GM21381 (cell line): Measurements from ENCODE around the gene NGEF.
"Not testable (repeated sequence)": the region's sequence is repeated elsewhere in the genome, so short reads cannot be mapped to it uniquely, and the experiment has no call there.

ENCODE experiments used
- ATAC-seq: cut with Tn5 transposase; IDR thresholded peaks from one replicate; pipeline ENCODE4 v1.9.1; 2021; ENCODE audit warnings: mild to moderate bottlenecking, moderate library complexity; ENCODE audit not compliant: unreplicated experiment

NGEF gene

DNA sequence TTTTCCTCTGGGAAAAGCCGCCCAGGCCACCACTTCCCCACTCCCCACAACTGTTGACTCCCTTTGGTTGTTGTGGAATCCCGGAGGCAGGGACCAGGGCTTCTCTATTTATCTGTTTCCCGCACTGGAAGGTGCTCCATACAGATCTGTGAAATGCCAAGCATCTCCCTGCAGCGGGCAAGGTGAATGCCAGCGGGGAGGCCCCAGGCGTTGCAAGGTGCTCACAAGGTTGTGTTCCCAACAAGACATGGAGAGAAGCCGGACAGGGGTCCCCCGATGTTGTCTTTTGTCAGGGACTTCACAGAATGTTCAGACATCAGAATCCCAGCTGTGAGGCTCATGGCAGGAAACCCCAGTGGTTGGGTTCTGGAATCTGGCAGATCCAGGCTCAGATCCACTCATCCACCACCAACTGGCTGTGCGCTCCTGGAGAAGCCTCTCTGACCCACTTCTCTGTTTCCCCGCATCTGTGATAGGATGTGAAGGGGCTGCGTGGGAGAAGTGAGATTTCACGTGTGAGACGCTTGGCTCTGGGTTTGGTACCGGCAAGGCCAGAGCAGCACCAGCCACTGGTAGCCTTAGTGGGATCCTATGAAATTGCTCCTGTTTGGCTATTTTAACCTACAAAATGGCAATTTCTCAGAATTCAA lies 10.8 kb upstream of the NGEF start:
- ATAC-seq, result no peak

DNA sequence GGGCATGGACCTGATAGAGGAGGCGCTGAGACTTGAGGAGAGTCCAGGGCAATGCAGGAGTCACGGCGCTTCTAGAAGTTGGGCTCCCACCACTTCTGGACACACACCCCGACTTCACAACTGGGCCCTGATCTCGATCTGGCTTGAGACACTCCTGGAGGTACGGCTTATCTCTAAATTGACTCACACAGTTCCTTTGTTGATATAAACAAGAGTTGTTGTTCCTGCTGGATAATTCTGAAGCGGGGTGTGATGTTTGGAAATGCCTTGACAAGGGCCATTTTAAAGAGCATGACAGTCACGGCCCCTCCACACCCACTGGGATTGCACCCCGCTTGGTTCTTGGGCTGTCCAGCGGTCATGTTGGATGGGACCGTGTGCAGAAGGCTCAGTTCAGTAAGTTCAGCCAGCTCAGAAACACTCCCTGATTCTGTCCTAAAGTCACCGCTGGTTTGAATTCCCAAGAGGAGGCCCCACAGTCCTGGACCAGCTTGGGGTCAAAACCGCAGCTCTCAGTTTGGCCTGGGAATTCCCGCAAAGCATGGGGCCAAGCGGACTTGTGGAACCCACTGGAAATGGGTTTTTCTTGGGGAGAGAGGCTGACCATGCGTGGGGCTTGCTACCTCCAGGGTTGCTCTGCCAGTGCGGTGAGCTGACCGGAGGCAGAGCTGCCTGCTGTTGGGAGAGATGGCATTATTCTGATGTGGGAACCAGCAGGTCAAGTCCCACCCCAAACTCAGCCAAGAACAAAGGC lies 10.1 kb upstream of the NGEF start:
- no peak for ATAC-seq

DNA sequence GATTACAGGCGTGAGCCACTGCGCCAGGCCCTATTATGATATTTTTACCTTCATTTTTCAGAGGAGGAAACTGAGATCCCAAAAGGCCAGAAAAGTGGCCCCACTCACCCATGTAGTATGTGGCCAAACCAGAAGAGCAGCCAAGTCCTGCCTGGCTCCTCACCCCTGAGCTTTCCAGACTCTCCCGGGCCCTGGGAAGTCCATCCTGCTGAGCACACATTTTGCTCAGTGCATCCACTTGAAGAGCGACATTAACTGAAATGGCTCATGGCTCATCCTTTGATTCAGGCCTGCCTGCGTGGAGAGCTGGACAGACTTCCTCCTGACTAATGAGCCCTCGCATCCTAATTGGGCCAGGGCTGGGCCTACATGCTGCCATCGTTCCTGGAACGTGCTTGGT lies 9.5 kb upstream of the NGEF start:
- ATAC-seq, result no peak

DNA sequence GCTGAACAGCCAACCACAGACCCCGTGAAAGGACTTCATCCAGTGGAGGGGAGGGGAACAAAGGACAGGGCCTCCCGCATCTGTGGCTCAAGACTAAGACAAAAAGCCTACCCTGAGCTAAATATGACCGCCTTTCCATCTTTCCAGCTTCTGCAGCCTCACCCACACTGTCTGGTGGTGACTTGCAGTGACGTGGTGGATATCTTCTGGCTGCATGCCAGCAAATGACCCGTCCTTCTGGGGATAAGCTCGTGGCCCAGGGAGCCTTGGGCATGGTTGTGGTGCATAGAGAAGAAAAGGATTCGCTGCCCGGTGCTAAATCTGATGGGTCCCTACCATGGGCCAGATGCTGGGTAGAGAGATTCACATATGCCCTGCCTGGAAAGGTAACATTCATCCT lies 8.7 kb upstream of the NGEF start:
- no peak for ATAC-seq

DNA sequence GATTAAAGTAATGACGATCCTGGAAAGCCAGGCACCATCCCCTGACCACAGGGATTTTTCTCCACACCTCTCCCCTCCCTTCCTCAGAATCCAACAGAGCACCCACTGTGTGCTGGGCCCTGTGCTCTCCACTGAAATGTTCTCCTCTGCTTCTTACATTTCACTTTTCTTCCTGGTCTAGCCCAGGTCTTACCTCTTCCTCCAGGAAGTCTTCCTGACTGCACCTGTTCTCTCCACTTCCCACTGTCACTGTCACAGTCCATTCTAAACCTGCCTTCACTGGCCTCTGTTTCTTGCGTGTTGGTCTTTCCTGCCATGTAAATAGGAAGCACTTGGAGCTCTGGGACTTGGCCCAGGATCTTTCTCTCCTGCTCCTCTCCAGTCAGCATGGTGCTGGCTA lies 7.4 kb upstream of the NGEF start:
- ATAC-seq, result no peak

DNA sequence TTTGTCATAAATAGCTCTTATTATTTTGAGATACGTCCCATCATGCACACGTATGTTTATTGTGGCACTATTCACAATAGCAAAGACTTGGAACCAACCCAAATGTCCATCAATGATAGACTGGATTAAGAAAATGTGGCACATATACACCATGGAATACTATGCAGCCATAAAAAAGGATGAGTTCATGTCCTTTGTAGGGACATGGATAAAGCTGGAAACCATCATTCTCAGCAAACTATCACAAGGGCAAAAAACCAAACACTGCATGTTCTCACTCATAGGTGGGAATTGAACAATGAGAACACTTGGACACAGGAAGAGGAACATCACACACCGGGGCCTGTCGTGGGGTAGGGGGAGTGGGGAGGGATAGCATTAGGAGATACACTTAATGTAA lies 6.6 kb upstream of the NGEF start:
- not testable (repeated sequence) for ATAC-seq

DNA sequence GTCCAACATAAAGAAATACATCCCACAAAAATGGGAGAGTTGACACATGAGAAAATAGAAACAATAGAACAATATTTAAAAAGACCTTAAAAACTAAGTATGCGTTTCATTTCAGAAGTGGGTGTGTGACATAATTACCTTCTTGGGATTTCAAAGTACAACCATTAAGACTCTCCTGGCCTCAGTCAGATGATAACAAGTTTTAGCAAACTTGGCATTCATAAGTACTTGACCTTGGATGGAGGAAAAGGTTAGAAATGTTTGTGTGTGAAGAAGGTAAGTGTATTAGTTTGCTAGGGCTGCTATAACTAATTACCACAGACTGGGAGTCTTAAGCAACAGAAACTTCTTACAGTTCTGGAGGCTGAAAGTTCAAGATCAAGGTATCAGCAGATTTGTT lies 4.9 kb upstream of the NGEF start:
- ATAC-seq, result no peak

DNA sequence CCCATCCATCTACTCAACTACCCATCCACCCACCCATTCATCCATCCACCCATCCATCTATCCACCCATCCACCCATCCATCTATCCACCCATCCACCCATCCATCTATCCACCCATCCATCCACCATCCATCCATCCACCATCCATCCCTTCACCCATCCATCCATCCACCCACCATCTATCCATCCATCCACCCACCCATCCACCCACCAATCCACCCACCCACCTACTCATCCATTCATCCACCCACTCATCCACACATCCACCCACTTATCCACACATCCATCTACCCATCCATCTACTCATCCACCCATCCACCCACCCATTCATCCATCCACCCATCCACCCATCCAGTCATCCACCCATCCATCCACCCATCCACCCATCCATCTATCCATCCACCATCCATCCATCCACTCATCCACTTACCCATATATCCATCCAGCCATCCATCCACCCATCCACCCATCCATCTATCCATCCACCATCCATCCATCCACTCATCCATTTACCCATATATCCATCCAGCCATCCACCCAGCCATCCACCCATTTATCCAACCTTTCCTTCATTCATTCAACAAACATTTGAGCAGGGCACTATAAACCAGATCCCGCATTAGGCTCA lies 2.1 kb upstream of the NGEF start:
- no peak for ATAC-seq

DNA sequence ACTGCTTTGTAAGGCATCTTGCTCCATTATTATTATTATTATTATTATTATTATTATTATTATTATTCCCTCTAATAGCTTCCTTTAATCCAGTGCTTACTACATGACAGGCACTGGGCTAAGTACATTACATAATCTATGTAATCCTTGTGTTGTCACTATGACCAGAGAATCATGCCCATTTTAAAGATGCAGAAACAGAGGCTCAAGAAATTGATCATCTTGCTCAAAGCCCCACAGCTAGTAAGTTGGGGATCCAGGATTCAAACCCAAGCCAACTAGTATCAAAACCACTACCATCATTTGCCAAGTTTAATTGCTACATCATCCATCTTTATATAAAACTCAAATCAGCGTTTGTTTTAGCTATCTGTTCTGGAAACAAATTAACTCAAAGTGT lies 594 bp upstream of the NGEF start:
- no peak for ATAC-seq

DNA sequence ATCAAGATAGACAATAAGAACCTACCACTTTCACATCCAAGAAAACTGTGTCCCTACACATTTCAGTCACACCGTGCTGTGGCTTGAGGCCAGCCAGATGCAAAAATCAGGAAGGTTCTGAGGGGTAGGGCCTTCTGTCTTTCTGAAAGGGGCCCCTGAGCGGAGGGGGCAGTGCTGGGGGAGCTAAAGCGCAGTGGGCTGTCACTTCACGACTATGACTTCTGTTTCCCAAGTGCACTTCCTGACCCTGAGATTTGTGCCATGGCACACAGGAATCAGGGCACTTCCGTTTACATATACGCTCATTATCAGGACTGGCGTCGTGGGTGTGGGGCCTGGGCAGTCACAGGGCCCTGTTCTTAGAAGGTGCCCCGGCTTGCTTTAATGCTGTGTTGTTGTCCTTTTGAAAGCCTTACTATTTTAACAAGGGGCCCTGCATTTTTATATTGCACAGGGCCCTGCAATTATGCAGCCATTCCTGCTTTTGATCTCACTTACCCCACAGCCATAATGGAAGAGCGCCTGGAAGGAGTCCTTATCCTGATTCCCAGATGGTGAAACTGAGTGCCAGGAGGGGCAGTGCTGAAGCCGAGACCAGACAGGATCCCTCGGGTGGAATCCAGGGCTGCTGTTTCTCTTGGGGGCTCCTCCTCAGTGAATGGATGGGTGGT lies 620 bp downstream of the NGEF start:
- no peak for ATAC-seq

DNA sequence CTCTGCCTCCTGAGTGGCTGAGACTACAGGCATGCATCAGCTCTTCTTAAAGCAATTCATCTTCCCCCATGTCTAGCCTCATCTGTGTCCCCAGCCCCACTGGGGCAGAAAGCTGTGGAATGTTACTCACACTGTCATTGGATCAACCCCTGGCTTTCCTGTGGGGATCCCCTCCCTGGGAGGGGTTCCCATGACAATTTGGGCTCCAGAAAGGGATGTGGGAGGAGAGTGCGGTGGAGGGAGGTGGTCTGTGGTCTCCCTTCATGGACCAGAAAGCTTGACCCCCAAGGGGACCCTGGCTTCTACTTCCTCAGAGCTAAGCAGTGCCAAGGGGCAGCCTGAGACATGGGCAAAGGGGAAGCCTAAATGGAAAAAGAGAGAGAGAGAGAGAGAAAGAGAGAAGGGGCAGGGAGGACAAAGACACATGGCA lies 1.3 kb downstream of the NGEF start:
- ATAC-seq, result no peak

DNA sequence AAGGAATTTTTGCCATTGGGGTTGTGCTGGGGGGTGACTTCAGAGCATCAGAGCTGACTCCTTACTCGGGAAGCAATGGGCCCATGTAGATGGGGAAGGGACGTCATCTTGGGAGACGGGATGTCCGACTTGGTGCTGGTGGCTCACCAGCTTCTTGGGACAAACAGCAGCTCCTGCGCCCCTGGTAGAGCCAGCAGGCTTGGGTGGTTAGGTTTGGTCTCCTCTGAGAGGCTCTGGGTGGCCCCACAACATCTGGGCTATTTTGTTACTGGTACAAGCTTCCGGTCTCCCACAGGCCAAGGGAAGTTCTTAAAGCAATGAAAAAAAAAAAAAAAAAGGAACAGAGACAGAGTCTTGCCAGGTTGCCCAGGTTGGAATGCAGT lies 1.8 kb downstream of the NGEF start:
- no peak for ATAC-seq

DNA sequence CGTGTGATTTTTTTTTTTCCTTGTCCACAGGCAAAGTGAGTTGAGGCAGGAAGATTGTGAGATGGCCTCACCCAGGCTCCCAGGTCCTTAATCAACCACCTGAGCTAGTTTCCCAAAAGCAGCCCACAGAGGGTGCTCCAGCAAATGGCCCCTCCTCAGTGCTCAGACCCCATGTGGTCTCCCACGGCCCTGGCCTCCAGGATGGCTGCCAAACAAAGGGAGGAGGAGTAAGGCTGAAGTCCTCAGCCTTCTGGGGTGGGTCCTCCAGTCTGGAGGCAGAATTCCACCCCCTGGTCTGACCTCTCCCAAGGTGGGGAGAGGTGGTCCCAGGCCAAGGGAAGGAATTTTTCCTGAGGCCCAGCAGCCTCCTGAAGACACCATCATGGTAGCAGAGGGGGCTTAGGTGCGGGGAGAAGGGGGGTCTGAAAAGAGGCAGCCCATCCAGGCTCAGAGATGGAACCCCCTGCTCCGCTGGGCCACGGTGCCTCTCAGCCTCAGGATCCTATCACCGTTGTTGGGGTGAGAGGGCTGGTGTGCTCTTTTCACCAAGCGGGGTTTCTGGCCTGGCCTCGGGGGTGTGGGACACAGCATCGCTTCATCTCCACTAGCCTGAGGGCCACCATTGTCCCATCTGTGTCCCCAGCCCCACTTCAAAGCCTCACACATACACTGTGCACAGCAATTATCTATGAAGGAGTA lies 2.3 kb downstream of the NGEF start:
- ATAC-seq, result no peak

DNA sequence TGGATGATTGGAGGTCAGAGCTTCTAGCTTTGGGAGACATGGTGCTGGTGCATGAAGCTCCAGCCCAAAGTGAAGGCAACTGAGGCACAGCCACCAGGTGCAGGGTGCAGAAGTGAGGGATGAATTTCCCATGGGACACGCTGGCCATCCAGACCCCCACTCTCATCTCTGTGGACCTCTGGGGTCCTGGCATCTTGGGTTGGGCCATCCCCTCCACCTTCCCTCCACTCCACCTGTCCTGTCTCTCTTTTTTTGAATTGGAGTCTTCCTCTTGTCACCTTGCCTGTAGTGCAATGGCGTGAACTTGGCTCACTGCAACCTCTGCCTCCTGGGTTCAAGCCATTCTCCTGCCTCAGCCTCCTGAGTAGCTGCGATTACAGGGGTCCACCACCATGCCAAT lies 3.4 kb downstream of the NGEF start:
- no peak for ATAC-seq

DNA sequence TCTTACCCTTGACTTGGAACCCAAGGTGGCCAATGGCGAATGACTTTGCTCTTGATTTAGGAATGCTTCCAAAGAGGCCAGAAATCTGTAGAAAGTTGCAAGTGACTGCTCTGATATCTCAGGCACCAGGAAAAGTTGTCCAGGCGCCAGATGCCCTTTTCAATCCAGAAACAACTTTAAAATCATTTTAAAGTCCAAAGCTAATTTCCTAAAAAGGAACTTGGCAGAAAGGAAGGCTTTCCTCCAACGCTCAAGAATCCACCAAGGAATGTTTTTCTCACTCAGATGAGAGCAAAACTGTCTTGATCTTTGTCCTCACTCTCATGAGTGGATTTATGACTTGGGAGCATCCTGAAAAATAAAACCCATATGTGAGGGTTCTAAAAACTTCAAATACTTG lies 5.3 kb downstream of the NGEF start:
- ATAC-seq, result no peak

DNA sequence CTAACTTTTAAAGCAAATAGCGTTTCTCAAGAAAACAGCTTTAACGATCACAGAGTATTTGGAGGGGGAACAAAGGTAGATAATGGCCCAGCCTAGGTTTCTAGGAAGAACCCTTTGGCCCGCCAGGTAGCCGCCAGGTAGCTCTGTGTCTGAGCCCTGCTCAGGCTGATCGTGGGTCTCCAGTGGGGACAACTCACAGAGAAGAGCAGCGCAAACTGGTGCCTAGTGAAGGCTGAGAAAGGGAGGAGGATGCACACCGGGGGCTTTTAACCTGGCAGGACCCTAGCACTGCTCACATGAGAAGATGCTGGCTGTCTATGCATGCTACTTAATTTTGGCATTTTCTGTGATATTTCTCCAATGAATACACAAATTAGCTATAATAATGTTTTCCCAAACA lies 5.8 kb downstream of the NGEF start:
- ATAC-seq, result no peak

DNA sequence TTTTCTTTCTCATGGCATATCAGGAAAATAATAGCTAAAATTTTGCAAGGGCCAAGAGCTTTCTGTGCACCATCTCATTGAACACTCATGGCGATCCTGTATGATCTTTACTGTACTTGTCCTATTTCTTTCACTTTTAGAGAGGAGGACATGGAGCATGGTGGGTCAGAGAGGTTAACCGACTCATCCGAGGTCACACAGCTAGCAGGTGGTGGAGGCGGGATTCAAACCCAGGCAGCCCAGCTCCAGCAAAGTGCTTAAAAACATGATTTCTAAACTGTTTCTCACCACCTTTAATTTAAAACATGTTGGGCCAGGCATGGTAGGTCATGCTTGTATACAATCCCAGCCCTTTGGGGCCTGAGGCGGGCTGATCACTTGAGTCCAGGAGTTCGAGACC lies 6.4 kb downstream of the NGEF start:
- no peak for ATAC-seq

DNA sequence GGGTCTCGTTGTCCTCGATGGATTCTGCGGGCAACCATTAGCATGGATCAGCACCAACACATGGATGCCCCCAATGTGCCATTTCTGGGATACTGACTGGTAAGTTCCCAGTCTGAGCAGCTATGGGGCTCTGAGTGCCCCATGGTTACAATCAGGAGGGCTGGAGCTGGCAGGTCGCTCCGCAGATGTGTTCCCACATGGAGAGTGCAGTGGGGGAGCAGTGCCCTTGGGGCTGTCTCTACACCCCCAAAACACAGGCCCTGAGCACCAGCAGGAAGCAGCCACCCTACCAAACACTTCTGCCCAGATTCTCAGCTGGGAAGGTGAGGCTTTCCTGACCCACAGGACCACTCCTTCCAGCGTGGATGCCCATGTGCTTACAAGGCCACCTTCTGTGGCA lies 8.0 kb downstream of the NGEF start:
- ATAC-seq, result no peak

DNA sequence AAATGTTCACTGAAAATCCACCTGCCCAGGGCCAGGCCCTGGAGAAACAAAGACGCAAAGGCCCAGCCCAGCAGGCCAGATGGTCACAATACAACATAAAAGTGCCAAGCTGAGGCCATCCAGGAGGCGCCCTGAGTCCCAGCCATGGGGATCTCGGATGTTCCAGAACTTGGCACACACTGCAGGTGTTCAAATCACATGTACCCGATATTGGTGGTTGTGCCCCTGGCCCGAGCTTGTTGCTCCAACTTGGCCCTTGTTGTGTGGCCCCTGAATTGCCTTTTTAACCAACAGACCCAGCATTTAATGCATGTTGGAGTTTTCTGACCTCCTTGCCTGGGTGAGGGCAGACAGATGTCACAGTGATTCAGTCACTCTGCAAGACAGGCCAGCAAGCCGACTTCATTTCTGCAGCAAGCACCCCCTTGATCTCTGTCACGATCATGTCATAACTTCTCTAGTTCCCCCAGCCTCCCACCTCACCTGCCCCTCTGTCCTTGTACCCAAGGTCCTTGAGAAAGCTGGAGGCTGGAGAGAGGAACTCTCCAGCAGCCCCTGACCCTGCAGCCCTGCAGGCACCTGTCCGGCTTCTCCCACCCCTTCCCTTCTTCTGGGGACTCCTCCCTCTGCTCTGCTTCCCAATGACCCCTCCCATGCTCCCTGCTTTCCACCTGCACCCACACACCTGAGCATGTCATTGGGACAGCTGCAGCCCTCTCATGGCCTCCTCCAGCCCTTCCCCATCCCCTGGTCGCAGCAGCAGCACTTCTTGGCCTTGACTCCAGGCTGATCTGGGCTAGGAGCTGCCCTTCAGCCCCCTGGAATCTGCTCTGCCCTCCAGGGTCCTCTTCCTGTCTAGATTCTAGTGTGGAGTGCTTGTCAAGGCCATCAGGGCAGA lies 9.1 kb downstream of the NGEF start:
- ATAC-seq, result no peak
